ENCODE data around the gene SYDE1. TPM values are rescaled to one million over a fixed set of nuclear protein-coding genes. Genes with fewer than 3 reads are reported as not detected.

The SYDE1 gene
- total RNA-seq, 4 donors from 2014 or later = 10.9 to 35.2 (median 18.0) TPM

GRCh38 chr19:15104003-15104402 is 3.2 kb upstream of the SYDE1 start:
- no peak for TF ChIP-seq CTCF (IDR thresholded peaks at IDR 0.05; ENCODE audit: low read depth)

GRCh38 chr19:15104411-15104810 is 2.8 kb upstream of the SYDE1 start:
- no peak for TF ChIP-seq CTCF (IDR thresholded peaks at IDR 0.05; ENCODE audit: low read depth)

- TF ChIP-seq CTCF (IDR thresholded peaks at IDR 0.05; ENCODE audit: low read depth) = no peak
These were observed 2.2 kb upstream of the SYDE1 start for GRCh38 chr19:15105044-15105443.

GRCh38 chr19:15108145-15108844 is 1.1 kb downstream of the SYDE1 start:
- TF ChIP-seq CTCF (IDR thresholded peaks at IDR 0.05; ENCODE audit: low read depth) = no peak

DNA sequence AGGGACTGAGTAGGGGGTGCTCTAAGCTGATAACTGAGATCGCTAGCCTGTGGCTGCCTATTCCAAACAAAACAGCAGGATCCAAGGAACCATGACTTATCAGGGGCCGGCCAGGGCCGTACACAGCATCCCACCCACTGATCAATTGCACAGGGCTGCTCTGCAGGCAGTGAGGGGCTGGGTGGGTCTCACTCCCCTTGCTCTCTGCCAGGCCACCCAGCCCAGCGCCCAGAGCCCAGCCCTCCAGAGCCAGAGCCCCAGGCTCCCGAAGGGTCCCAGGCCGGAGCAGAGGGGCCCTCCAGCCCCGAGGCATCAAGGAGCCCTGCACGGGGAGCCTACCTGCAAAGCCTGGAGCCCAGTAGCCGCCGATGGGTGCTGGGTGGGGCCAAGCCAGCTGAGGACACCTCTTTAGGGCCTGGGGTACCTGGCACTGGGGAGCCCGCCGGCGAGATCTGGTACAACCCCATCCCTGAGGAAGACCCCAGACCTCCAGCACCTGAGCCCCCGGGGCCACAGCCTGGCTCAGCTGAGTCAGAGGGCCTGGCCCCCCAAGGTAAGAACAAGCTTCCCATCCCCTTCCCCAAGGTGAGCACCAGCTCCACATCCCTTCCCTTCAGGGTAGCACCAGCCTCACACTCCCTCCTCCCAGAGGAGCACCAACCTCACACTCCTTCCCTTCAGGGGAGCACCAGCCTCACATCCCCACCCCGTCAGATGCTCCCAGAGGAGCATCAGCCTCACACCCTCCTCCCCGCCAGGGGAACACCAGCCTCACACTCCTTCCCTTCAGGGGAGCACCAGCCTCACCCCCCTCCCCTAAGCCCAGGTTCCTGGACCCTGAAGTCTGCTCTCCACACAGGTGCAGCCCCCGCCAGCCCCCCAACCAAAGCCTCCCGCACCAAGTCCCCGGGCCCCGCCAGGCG is 1.9 kb downstream of the SYDE1 start:
- TF ChIP-seq CTCF (IDR thresholded peaks at IDR 0.05; ENCODE audit: low read depth) = no peak

DNA sequence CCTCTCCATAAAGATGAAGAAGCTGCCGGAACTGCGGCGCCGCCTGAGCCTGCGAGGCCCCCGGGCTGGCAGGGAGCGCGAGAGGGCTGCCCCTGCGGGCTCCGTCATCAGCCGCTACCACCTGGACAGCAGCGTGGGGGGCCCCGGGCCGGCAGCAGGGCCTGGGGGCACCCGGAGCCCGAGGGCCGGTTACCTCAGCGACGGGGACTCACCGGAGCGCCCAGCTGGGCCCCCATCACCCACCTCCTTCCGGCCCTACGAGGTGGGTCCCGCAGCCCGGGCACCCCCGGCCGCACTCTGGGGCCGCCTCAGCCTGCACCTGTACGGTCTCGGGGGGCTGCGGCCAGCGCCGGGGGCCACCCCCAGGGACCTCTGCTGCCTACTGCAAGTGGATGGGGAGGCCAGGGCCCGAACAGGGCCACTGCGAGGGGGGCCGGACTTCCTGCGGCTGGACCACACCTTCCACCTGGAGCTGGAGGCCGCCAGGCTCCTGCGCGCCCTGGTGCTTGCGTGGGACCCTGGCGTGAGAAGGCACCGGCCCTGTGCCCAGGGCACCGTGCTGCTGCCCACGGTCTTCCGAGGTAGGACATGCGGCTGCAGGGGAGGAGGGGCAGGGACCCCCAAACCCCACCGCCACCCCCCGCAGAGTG is 2.7 kb downstream of the SYDE1 start:
- no peak for TF ChIP-seq CTCF (IDR thresholded peaks at IDR 0.05; ENCODE audit: low read depth)

GRCh38 chr19:15110418-15110815 is 3.2 kb downstream of the SYDE1 start:
- TF ChIP-seq CTCF (IDR thresholded peaks at IDR 0.05; ENCODE audit: low read depth) = no peak

Measured in subcutaneous adipose tissue (tissue), 4 donors.